Gastrocnemius medialis (tissue), 4 donors: Measurements from ENCODE around the gene MOGAT1.

Source experiments
- POLR2A ChIP-seq, 2 donors: fragments of 450-650 bp; IDR thresholded peaks; one replicate each; pipeline ENCODE4 v1.6.1; 2017; ENCODE audit warnings: antibody characterized with exemption in 2 of 2, mild to moderate bottlenecking in 2 of 2, moderate library complexity in 2 of 2
- TF ChIP-seq, protein P1 (sequence below), 5 experiments: fragments of 450-650 bp in 3 of 5; fragments of 200-600 bp in 2 of 5; sonication (generic) in 2 of 5; IDR thresholded peaks in 4 of 5; conservative IDR thresholded peaks in 1 of 5; 1 replicate in 4 of 5; 2 replicates in 1 of 5; pipeline ENCODE4 v1.5.1; 2016 to 2019; ENCODE audit warnings: antibody characterized with exemption in 5 of 5, mild to moderate bottlenecking in 3 of 5, moderate library complexity in 3 of 5

DNA sequence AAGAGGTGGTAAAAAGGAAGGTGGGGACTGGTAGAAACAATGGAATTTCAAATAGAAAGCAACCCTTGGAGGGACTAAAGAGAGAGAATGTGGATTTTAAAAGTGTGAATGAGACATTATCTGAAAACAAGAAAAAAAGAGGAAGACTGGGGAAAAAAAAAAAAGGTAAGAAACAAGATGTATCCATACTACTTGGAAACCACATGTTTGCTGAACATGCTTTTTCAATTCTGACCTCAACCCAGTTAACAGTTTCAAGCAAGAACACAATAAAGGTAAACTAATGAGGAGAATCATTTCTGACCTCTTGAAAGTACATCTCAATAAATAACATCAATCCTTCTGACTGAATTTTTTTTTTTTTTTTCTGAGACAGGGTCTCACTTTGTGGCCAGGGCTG is 18.2 kb upstream of the MOGAT1 start:
- TF ChIP-seq, protein P1, sequence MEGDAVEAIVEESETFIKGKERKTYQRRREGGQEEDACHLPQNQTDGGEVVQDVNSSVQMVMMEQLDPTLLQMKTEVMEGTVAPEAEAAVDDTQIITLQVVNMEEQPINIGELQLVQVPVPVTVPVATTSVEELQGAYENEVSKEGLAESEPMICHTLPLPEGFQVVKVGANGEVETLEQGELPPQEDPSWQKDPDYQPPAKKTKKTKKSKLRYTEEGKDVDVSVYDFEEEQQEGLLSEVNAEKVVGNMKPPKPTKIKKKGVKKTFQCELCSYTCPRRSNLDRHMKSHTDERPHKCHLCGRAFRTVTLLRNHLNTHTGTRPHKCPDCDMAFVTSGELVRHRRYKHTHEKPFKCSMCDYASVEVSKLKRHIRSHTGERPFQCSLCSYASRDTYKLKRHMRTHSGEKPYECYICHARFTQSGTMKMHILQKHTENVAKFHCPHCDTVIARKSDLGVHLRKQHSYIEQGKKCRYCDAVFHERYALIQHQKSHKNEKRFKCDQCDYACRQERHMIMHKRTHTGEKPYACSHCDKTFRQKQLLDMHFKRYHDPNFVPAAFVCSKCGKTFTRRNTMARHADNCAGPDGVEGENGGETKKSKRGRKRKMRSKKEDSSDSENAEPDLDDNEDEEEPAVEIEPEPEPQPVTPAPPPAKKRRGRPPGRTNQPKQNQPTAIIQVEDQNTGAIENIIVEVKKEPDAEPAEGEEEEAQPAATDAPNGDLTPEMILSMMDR (IDR thresholded peaks at IDR 0.05 in 4 of 5, conservative IDR thresholded peaks at IDR 0.05 in 1 of 5) = no peak
- TF ChIP-seq POLR2A (IDR thresholded peaks at IDR 0.05) = no peak
